ENCODE results near the gene BCS1L. TPM values are rescaled to one million over a fixed set of nuclear protein-coding genes. Genes with fewer than 3 reads are reported as not detected.
A peak's percentile ranks its signal among the peaks of the same experiment; 100 is the strongest.

The BCS1L gene
- total and polyA plus RNA-seq, 9 of the 15 experiments (the other 6 are each of a cell fraction or from before 2014, with no cell fraction given): 37.6 to 103 (median 56.7) TPM

- FAIRE-seq: peak; percentile 87
- Histone ChIP-seq H3K4me3 (peak within 1 kb of the TSS; percentile 66), H2AFZ (ENCODE audit: low read depth, low read length) (peak within 1 kb of the TSS; percentile 99), H3K4me2 (ENCODE audit: insufficient read depth, low read length) (peak within 1 kb of the TSS; percentile 93), H3K27ac (ENCODE audit: extremely low read depth, low read depth, low read length) (peak within 1 kb of the TSS; percentile 68), H3K36me3 (ENCODE audit: control insufficient read depth, insufficient read depth, low read length) (peaks cover 5% of the 10 kb centered on the region; the same call in 1 of the 3 replicates), H3K9me1 (ENCODE audit: control insufficient read depth, insufficient read depth, low read length) (no peaks in the 10 kb centered on the region), H4K20me1 (replicated peaks; ENCODE audit: control insufficient read depth, insufficient read depth, low read length) (no peaks in the 10 kb centered on the region), H3K4me1 (replicated peaks in 1 of 2; ENCODE audit: control insufficient read depth in 2 of 2, insufficient read depth in 2 of 2, low read length in 2 of 2) (peaks cover 0 to 9% of the 10 kb centered on the region in 2 experiments; a peak in 3 of 5 replicates), H3K27me3 (ENCODE audit: control insufficient read depth in 2 of 2, insufficient read depth in 2 of 2, low read length in 2 of 2) (no peaks in the 10 kb centered on the region), H3K9ac (ENCODE audit: insufficient read depth in 1 of 2, low read depth in 2 of 2, low read length in 2 of 2) (peak within 1 kb of the TSS; percentile 71 to 97), H3K9me3 (replicated peaks; ENCODE audit: control insufficient read depth, insufficient read depth, low read depth, low read length) (no peaks in the 10 kb centered on the region), H3K79me2 (ENCODE audit: control insufficient read depth, insufficient read depth, low read length) (peaks cover 15% of the 10 kb centered on the region)
- intact Hi-C loops (cut with micrococcal nuclease) (no loop called here), in situ Hi-C loops (cut with MboI) (no loop called here)
- CTCF ChIA-PET (ENCODE audit: low intra/inter-chr PET ratio): interaction anchor here (0.6 kb wide), 1 partner anchor 225 kb away, joined by 3 read pairs; no protein-coding TSS in a partner anchor
- WGBS (ENCODE audit: insufficient coverage, low coverage, missing lambda C conversion rate): 9% methylated on average over 34 of the region's 49 CpGs
- DNase-seq (ENCODE audit: extremely low read depth in 1 of 4, low spot score in 3 of 4): peak; percentile 66 to 84 (median 76)
- POLR2A ChIA-PET: interaction anchor here (0.6 to 1.9 kb wide), 5 partner anchors 10 to 38 kb away, joined by 3 to 8 read pairs (median 4); partner anchors contain the start of genes BCS1L and ZNF142
- ATAC-seq: peak; percentile 99
- BruUV-seq (replicated peaks): no TSS peak
- TF ChIP-seq NR2F6 (CRISPR knock-in tag; IDR thresholded peaks at IDR 0.05) (no peak), HNRNPUL1 (IDR thresholded peaks at IDR 0.05; ENCODE audit: low read length) (no peak), ZNF766 (CRISPR knock-in tag; conservative IDR thresholded peaks at IDR 0.05) (no peak), HDGF (IDR thresholded peaks at IDR 0.05) (no peak), TCF3 (CRISPR knock-in tag; IDR thresholded peaks at IDR 0.05) (no peak), ZNF780A (CRISPR knock-in tag; IDR thresholded peaks at IDR 0.05) (no peak), ZNF140 (CRISPR knock-in tag; IDR thresholded peaks at IDR 0.05) (no peak), BRD4 (IDR thresholded peaks at IDR 0.05) (no peak), NR4A1 (CRISPR knock-in tag; IDR thresholded peaks at IDR 0.05) (no peak), NR4A1 (tag; IDR thresholded peaks at IDR 0.05) (no peak), CBX5 (IDR thresholded peaks at IDR 0.05; ENCODE audit: borderline replicate concordance, low read depth) (no peak), EWSR1 (IDR thresholded peaks at IDR 0.05; ENCODE audit: borderline replicate concordance, low read depth, partially characterized antibody) (no peak)
- TF ChIP-seq, protein P1, sequence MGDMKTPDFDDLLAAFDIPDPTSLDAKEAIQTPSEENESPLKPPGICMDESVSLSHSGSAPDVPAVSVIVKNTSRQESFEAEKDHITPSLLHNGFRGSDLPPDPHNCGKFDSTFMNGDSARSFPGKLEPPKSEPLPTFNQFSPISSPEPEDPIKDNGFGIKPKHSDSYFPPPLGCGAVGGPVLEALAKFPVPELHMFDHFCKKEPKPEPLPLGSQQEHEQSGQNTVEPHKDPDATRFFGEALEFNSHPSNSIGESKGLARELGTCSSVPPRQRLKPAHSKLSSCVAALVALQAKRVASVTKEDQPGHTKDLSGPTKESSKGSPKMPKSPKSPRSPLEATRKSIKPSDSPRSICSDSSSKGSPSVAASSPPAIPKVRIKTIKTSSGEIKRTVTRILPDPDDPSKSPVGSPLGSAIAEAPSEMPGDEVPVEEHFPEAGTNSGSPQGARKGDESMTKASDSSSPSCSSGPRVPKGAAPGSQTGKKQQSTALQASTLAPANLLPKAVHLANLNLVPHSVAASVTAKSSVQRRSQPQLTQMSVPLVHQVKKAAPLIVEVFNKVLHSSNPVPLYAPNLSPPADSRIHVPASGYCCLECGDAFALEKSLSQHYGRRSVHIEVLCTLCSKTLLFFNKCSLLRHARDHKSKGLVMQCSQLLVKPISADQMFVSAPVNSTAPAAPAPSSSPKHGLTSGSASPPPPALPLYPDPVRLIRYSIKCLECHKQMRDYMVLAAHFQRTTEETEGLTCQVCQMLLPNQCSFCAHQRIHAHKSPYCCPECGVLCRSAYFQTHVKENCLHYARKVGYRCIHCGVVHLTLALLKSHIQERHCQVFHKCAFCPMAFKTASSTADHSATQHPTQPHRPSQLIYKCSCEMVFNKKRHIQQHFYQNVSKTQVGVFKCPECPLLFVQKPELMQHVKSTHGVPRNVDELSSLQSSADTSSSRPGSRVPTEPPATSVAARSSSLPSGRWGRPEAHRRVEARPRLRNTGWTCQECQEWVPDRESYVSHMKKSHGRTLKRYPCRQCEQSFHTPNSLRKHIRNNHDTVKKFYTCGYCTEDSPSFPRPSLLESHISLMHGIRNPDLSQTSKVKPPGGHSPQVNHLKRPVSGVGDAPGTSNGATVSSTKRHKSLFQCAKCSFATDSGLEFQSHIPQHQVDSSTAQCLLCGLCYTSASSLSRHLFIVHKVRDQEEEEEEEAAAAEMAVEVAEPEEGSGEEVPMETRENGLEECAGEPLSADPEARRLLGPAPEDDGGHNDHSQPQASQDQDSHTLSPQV (IDR thresholded peaks at IDR 0.05): no peak
- TF ChIP-seq, protein P2, sequence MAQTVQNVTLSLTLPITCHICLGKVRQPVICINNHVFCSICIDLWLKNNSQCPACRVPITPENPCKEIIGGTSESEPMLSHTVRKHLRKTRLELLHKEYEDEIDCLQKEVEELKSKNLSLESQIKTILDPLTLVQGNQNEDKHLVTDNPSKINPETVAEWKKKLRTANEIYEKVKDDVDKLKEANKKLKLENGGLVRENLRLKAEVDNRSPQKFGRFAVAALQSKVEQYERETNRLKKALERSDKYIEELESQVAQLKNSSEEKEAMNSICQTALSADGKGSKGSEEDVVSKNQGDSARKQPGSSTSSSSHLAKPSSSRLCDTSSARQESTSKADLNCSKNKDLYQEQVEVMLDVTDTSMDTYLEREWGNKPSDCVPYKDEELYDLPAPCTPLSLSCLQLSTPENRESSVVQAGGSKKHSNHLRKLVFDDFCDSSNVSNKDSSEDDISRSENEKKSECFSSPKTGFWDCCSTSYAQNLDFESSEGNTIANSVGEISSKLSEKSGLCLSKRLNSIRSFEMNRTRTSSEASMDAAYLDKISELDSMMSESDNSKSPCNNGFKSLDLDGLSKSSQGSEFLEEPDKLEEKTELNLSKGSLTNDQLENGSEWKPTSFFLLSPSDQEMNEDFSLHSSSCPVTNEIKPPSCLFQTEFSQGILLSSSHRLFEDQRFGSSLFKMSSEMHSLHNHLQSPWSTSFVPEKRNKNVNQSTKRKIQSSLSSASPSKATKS (CRISPR knock-in tag; IDR thresholded peaks at IDR 0.05): no peak
Measured at GRCh38 chr2:218671654-218672566, 12.4 kb downstream of the BCS1L start, which contains the start of the genes RNF25 and STK36. Gene RNF25, minus strand, starts transcription at chr2:218672002. Its CDS starts 32 bp downstream, at chr2:218671970. Gene STK36, plus strand, starts transcription at chr2:218672086. Its CDS starts 744 bp downstream, at chr2:218672830.

All from K562 (cell line).